ENCODE results near the gene MUC13.

Gene MUC13

GRCh38 chr3:124882816-124883747 lies 51.5 kb downstream of the MUC13 start:
- TF ChIP-seq BACH2 (CRISPR knock-in tag; IDR thresholded peaks at IDR 0.05; ENCODE audit: borderline replicate concordance): no peak
- no peak for TF ChIP-seq ZFP30 (CRISPR knock-in tag; IDR thresholded peaks at IDR 0.05)
- no peak for TF ChIP-seq CSRNP3 (CRISPR knock-in tag; IDR thresholded peaks at IDR 0.05)
- no peak for TF ChIP-seq ESRRG (CRISPR knock-in tag; IDR thresholded peaks at IDR 0.05)
- no peak for TF ChIP-seq POU6F1 (CRISPR knock-in tag; IDR thresholded peaks at IDR 0.05; ENCODE audit: borderline replicate concordance, low read depth)
- no peak for TF ChIP-seq CREB5 (CRISPR knock-in tag; IDR thresholded peaks at IDR 0.05; ENCODE audit: low read depth)
- TF ChIP-seq ZNF565 (CRISPR knock-in tag; conservative IDR thresholded peaks at IDR 0.05; ENCODE audit: low read depth): no peak
- TF ChIP-seq TOX (CRISPR knock-in tag; IDR thresholded peaks at IDR 0.05; ENCODE audit: borderline replicate concordance): no peak
- no peak for TF ChIP-seq TCF4 (CRISPR knock-in tag; IDR thresholded peaks at IDR 0.05; ENCODE audit: borderline replicate concordance)
- TF ChIP-seq ZFP3 (CRISPR knock-in tag; IDR thresholded peaks at IDR 0.05): no peak
- no peak for TF ChIP-seq TSHZ2 (CRISPR knock-in tag; IDR thresholded peaks at IDR 0.05)
- no peak for TF ChIP-seq PATZ1 (CRISPR knock-in tag; IDR thresholded peaks at IDR 0.05; ENCODE audit: borderline replicate concordance)
- no peak for TF ChIP-seq GLIS3 (CRISPR knock-in tag; IDR thresholded peaks at IDR 0.05)
- no peak for TF ChIP-seq ZNF8 (CRISPR knock-in tag; IDR thresholded peaks at IDR 0.05)
- no peak for TF ChIP-seq CSDC2 (CRISPR knock-in tag; IDR thresholded peaks at IDR 0.05)
- no peak for TF ChIP-seq RARB (CRISPR knock-in tag; IDR thresholded peaks at IDR 0.05)
- TF ChIP-seq ARNTL (CRISPR knock-in tag; IDR thresholded peaks at IDR 0.05; ENCODE audit: borderline replicate concordance, low read depth): no peak
- no peak for ATAC-seq

GRCh38 chr3:124881976-124882697 lies 52.4 kb downstream of the MUC13 start:
- no peak for ATAC-seq
- TF ChIP-seq ESRRG (CRISPR knock-in tag; IDR thresholded peaks at IDR 0.05) (no peak), BACH2 (CRISPR knock-in tag; IDR thresholded peaks at IDR 0.05; ENCODE audit: borderline replicate concordance) (no peak), POU6F1 (CRISPR knock-in tag; IDR thresholded peaks at IDR 0.05; ENCODE audit: borderline replicate concordance, low read depth) (no peak), ZC3H10 (CRISPR knock-in tag; IDR thresholded peaks at IDR 0.05) (no peak), ARNTL (CRISPR knock-in tag; IDR thresholded peaks at IDR 0.05; ENCODE audit: borderline replicate concordance, low read depth) (no peak), ZNF70 (CRISPR knock-in tag; IDR thresholded peaks at IDR 0.05) (no peak), OSR1 (CRISPR knock-in tag; IDR thresholded peaks at IDR 0.05) (no peak), CSDC2 (CRISPR knock-in tag; IDR thresholded peaks at IDR 0.05) (no peak), GLIS3 (CRISPR knock-in tag; IDR thresholded peaks at IDR 0.05) (no peak), CSRNP3 (CRISPR knock-in tag; IDR thresholded peaks at IDR 0.05) (no peak), CREB5 (CRISPR knock-in tag; IDR thresholded peaks at IDR 0.05; ENCODE audit: low read depth) (no peak), ZFP30 (CRISPR knock-in tag; IDR thresholded peaks at IDR 0.05) (no peak), ZNF8 (CRISPR knock-in tag; IDR thresholded peaks at IDR 0.05) (no peak)
